BLaER1 (cell line): ENCODE results near the gene TUBGCP2.
"Not testable (repeated sequence)": the region's sequence is repeated elsewhere in the genome, so short reads cannot be mapped to it uniquely, and the experiment has no call there.

ENCODE experiments used
- H3K27ac ChIP-seq: shearing (Covaris generic); formaldehyde crosslinking; 2 replicates; pipeline ENCODE4 v1.8.1; 2022
- H3K27me3 ChIP-seq: shearing (Covaris generic); formaldehyde crosslinking; 2 replicates; pipeline ENCODE4 v1.8.1; 2022
- H3K36me3 ChIP-seq: shearing (Covaris generic); formaldehyde crosslinking; 2 replicates; pipeline ENCODE4 v1.8.1; 2022
- H3K4me1 ChIP-seq: shearing (Covaris generic); formaldehyde crosslinking; 2 replicates; pipeline ENCODE4 v1.8.1; 2022
- H3K4me2 ChIP-seq: shearing (Covaris generic); formaldehyde crosslinking; 2 replicates; pipeline ENCODE4 v1.8.1; 2022
- H3K4me3 ChIP-seq: shearing (Covaris generic); formaldehyde crosslinking; 2 replicates; pipeline ENCODE4 v1.8.1; 2022
- H3K9ac ChIP-seq: shearing (Covaris generic); formaldehyde crosslinking; 2 replicates; pipeline ENCODE4 v1.8.1; 2022
- H3K9me3 ChIP-seq: shearing (Covaris generic); formaldehyde crosslinking; 2 replicates; pipeline ENCODE4 v1.8.1; 2022
- H4K20me1 ChIP-seq: shearing (Covaris generic); formaldehyde crosslinking; 2 replicates; pipeline ENCODE4 v1.8.1; 2022
- Cebpa-rat ChIP-seq: shearing (Covaris generic); IDR thresholded peaks from 2 replicates; pipeline ENCODE4 v1.8.1; 2022

The TUBGCP2 gene

DNA sequence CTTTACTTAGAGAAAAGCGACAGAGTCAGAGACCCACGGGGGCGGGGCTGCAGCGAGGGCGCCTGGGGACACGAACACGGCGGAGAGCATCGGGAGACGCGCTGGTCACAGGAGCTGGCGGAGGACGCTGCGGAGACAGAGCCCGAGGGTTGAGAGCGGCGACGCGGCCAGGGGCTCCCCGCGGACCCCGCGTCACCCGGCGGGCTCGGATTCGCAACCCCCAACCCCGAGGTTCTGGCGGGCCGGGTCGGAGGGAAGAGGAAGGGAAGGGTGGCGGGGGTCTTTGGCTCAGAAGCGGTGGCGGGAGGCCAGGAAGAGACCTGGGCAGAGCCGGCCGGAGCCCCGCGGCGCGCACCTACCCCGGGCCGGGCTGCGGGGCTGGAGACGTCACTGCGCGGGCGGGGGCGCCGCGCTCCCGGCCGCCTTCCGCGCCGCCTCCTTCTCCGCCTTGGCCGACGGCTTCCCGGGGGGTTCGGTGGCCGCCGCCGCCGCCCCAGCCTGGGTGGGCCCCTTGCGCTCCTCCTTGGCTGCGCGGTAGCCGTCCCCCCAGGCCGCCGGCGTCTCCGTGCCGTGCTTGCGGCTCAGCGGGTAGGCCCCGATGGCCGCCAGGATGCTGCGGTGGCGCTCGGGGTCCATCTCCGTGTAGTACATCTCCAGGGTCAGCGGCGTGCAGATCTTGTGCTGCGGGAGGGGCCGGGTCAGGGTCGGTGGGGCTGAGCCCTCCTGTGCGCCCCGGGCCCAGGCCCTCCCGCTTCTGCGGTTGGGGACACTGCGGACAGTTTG lies 17.0 kb upstream of the TUBGCP2 start:
- H3K27me3 ChIP-seq: peaks cover 50% of the 10 kb centered on the region
- H3K4me1 ChIP-seq: peaks cover 27% of the 10 kb centered on the region
- H4K20me1 ChIP-seq: peaks cover 37% of the 10 kb centered on the region; the same call in 1 of the 2 replicates
- no peak for TF ChIP-seq Cebpa-rat
- peak overlapping the region; percentile 55 for H3K4me2 ChIP-seq
- no peaks in the 10 kb centered on the region for H3K36me3 ChIP-seq
- no peak overlapping the region for H3K9ac ChIP-seq
- no peak overlapping the region for H3K4me3 ChIP-seq
- no peak overlapping the region for H3K27ac ChIP-seq
- peaks cover 9% of the 10 kb centered on the region for H3K9me3 ChIP-seq

DNA sequence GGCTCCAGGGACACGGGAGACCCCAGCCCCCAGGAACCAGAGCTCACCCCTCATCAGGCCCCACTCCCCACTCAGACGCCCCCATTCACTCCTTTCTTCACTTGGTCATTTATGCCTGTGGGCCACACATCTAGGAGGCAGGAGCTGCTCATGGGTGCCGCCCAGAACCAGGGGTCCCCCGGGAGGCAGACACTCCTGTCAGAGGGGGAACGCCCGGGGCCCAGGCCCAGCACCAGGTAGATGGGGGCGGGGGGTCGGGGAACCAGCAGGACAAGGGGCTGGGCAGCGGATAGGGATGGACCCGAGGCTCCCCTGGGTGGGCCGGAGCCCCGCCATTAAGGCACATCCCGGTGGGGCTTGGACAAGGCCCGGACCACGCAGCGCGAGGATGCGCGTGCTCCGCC lies 16.2 kb upstream of the TUBGCP2 start:
- Histone ChIP-seq H3K4me3 (no peak overlapping the region), H3K4me2 (peak overlapping the region; percentile 55), H3K27ac (no peak overlapping the region)

DNA sequence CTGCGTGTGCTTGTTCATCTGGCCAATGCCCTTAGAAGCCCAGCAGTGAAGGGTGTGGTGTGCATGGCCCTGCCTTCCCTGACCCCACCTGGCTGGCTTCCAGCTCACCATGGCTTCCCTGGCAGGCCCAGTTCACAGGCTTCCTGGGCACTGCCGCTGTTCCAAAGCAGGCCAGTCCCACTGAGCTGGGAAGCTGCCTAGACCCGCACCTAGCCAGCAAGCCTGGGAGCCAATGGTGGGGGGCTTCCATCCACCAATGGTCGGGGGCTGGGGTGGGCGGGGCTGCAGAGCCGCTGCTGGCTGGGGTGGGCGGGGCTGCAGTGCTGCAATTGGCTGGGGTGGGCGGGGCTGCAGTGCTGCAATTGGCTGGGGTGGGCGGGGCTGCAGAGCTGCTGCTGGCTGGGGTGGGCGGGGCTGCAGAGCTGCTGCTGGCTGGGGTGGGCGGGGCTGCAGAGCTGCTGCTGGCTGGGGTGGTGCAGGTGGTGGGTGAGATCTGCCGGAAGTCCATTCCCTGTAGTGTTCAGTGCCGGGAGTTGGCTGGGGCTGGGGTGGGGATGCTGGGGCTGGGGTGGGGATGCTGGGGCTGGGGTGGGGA lies 15.6 kb upstream of the TUBGCP2 start:
- Histone ChIP-seq H3K36me3 (no peaks in the 10 kb centered on the region), H3K9me3 (peaks cover 11% of the 10 kb centered on the region), H3K27ac (no peak overlapping the region), H3K4me1 (peaks cover 23% of the 10 kb centered on the region), H3K27me3 (peaks cover 50% of the 10 kb centered on the region), H4K20me1 (peaks cover 33% of the 10 kb centered on the region; the same call in 1 of the 2 replicates), H3K4me2 (peak overlapping the region; percentile 32; the same call in 1 of the 2 replicates), H3K9ac (no peak overlapping the region), H3K4me3 (no peak overlapping the region)
- no peak for TF ChIP-seq Cebpa-rat

More for the DNA sequence above, 16.2 kb upstream of the TUBGCP2 start:
- H4K20me1 ChIP-seq: peaks cover 37% of the 10 kb centered on the region; the same call in 1 of the 2 replicates
- peaks cover 50% of the 10 kb centered on the region for H3K27me3 ChIP-seq
- peaks cover 11% of the 10 kb centered on the region for H3K9me3 ChIP-seq
- no peaks in the 10 kb centered on the region for H3K36me3 ChIP-seq
- no peak overlapping the region for H3K9ac ChIP-seq
- peaks cover 27% of the 10 kb centered on the region for H3K4me1 ChIP-seq
- TF ChIP-seq Cebpa-rat: no peak

DNA sequence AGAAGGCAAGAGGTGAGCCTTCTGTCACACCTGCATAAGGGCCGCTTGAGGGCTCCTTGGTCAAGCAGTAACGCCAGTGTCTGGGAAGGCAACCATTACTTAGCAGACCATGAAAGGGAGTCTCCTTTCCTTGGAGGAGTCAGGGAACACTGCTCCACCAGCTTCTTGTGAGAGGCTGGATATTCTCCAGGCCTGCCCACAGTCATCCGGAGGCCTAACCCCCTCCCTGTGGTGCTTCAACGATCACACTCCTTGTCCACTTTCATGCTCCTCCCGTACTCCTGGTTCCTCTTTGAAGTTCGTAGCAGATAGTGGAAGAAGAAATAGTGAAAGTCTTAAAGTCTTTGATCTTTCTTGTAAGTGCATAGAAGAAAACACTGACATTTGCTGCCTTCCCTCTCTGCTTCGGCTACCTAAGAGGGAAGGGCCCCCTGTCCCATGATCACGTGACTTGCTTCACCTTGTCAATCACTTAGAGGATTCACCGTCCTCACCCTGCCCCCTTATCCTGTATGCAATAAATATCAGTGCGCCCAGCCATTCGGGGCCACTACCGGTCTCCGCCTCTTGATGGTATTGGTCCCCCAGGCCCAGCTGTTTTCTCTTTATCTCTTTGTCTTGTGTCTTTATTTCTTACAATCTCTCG lies 13.5 kb upstream of the TUBGCP2 start:
- H3K4me3 ChIP-seq, H3K27ac ChIP-seq, H3K9ac ChIP-seq, H3K4me2 ChIP-seq, H3K36me3 ChIP-seq: not testable (repeated sequence)
- Histone ChIP-seq H3K4me1 (peaks cover 22% of the 10 kb centered on the region), H3K27me3 (peaks cover 39% of the 10 kb centered on the region), H3K9me3 (peaks cover 11% of the 10 kb centered on the region), H4K20me1 (peaks cover 21% of the 10 kb centered on the region; the same call in 1 of the 2 replicates)

DNA sequence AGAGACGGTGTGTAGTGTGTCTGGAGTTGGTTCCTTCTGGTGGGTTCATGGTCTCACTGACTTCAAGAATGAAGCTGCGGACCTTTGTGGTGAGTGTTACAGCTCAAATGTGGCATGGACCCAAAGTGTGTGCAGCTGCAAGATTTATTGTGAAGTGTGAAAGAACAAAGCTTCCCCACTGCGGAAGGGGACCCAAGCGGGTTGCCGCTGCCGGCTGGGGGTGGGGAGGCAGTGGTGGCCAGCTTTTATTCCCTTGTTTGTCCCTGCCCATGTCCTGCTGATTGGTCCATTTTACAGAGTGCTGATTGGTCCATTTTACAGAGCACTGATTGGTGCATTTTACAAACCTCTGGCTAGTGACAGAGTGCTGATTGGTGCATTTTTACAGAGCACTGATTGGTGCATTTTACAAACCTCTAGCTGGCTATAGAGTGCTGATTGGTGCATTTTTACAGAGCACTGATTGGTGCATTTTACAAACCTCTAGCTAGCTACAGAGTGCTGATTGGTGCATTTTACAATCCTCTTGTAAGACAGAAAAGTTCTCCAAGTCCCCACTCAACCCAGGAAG lies 12.3 kb upstream of the TUBGCP2 start:
- peaks cover 12% of the 10 kb centered on the region; the same call in 1 of the 2 replicates for H4K20me1 ChIP-seq
- peaks cover 14% of the 10 kb centered on the region for H3K9me3 ChIP-seq
- H3K4me2 ChIP-seq, H3K4me3 ChIP-seq, H3K27ac ChIP-seq, H3K9ac ChIP-seq, H3K36me3 ChIP-seq: not testable (repeated sequence)
- peaks cover 15% of the 10 kb centered on the region for H3K4me1 ChIP-seq
- H3K27me3 ChIP-seq: peaks cover 26% of the 10 kb centered on the region

DNA sequence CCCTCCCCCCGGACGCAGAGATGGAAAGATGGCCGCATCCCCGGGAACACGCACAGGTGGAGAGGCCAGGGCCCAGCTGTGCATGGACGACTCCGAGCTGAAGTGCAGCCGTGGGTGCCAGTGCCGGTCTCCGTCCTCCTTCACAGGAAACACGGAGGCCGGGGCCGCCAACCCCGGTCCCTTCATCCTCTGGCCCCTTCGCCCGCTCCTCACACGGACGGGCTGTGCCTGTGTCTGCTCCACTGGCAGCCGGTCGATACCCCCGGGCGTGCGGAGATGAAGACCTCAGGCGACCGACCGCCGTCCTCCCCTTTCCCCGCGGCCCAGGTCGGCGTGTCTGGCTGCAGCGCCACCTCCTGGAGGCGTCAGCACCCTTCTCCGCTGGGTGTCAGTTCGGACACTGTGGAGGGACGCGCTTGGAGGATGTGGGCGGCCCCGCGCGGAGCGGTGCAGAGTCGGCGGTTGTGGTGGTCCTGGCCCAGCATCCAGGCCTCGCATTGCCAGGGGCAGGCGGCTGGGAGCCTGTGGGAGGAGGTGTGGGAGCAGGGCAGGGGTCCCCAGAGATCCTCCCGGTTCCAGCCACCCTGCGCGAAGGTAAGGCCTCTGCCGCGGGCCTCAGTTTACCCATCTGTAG lies 9.9 kb upstream of the TUBGCP2 start:
- Histone ChIP-seq H3K9me3 (peaks cover 15% of the 10 kb centered on the region), H3K4me1 (peaks cover 18% of the 10 kb centered on the region), H3K27me3 (peaks cover 13% of the 10 kb centered on the region), H4K20me1 (no peaks in the 10 kb centered on the region), H3K36me3 (no peaks in the 10 kb centered on the region), H3K4me3 (peak overlapping the region; percentile 55), H3K4me2 (peak overlapping the region; percentile 72), H3K9ac (no peak overlapping the region), H3K27ac (no peak overlapping the region)
- TF ChIP-seq Cebpa-rat: no peak

DNA sequence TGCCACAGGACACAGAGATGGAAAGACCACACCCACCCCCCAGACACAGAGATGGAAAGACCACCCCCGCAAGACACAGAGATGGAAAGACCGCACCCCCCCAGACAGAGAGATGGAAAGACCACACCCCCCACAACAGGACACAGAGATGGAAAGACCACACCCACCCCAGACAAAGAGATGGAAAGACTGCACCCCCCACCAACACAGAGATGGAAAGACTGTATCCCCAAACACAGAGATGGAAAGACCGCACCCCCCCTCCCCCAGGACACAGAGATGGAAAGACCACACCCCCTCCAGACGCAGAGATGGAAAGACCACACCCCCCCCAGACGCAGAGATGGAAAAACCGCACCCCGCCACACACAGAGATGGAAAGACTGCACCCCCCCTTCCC lies 8.1 kb upstream of the TUBGCP2 start:
- no peak overlapping the region for H3K9ac ChIP-seq
- H3K36me3 ChIP-seq: peaks cover 14% of the 10 kb centered on the region
- no peak for TF ChIP-seq Cebpa-rat
- peaks cover 33% of the 10 kb centered on the region for H3K4me1 ChIP-seq
- no peak overlapping the region for H3K27ac ChIP-seq
- H3K4me3 ChIP-seq: no peak overlapping the region
- H3K4me2 ChIP-seq: no peak overlapping the region
- H3K27me3 ChIP-seq: peaks cover 13% of the 10 kb centered on the region
- no peaks in the 10 kb centered on the region; the same call in 1 of the 2 replicates for H4K20me1 ChIP-seq
- peaks cover 15% of the 10 kb centered on the region for H3K9me3 ChIP-seq

DNA sequence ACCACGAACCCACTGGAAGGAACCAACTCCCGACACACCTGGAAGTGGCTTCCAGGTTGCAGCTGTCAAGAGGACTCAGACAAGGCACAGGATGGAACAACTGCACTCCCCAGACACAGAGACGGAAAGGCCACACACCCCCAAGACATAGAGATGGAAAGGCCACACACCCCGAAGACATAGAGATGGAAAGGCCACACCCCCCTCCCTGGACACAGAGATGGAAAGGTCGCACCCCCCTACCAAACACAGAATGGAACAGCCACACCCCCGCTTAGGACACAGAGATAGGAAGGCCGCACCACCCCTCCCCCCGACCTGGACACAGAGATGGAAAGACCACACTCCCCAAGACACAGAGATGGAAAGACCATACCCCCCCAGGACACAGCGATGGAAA lies 7.6 kb upstream of the TUBGCP2 start:
- Histone ChIP-seq H3K4me1 (peaks cover 33% of the 10 kb centered on the region), H3K9me3 (peaks cover 13% of the 10 kb centered on the region), H3K4me3 (no peak overlapping the region), H3K27me3 (peaks cover 13% of the 10 kb centered on the region), H3K4me2 (no peak overlapping the region), H3K36me3 (peaks cover 19% of the 10 kb centered on the region), H4K20me1 (no peaks in the 10 kb centered on the region; the same call in 1 of the 2 replicates), H3K27ac (no peak overlapping the region), H3K9ac (no peak overlapping the region)
- TF ChIP-seq Cebpa-rat: no peak

DNA sequence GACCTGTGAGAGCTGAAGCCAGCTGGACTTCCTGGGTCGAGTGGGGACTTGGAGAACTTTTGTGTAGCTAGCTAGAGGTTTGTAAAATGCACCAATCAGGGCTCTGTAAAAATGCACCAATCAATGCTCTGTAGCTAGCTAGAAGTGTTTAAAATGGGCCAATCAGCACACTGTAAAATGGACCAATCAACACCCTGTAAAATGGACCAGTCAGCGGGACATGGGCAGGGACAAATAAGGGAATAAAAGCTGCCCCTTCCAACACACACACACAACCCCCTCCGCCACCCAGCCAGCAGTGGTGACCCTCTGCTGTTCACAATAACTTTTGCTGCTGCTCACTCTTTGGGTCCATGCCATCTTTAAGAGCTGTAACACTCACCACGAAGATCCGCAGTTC lies 7.2 kb upstream of the TUBGCP2 start:
- H3K27me3 ChIP-seq: peaks cover 13% of the 10 kb centered on the region
- H3K9ac ChIP-seq: no peak overlapping the region
- H3K4me2 ChIP-seq: no peak overlapping the region
- peaks cover 3% of the 10 kb centered on the region for H4K20me1 ChIP-seq
- no peak overlapping the region for H3K27ac ChIP-seq
- TF ChIP-seq Cebpa-rat: no peak
- H3K4me3 ChIP-seq: no peak overlapping the region
- H3K9me3 ChIP-seq: peaks cover 9% of the 10 kb centered on the region
- peaks cover 33% of the 10 kb centered on the region for H3K4me1 ChIP-seq
- H3K36me3 ChIP-seq: peaks cover 23% of the 10 kb centered on the region
